ENCODE results near the gene TGFA. TPM values are rescaled to one million over a fixed set of nuclear protein-coding genes. Genes with fewer than 3 reads are reported as not detected.
"Not testable (repeated sequence)": the region's sequence is repeated elsewhere in the genome, so short reads cannot be mapped to it uniquely, and the experiment has no call there.

Gene TGFA
- total and polyA plus RNA-seq, 8 donors, result 0.89 to 16.0 (median 3.7) TPM; not detected in 1

DNA sequence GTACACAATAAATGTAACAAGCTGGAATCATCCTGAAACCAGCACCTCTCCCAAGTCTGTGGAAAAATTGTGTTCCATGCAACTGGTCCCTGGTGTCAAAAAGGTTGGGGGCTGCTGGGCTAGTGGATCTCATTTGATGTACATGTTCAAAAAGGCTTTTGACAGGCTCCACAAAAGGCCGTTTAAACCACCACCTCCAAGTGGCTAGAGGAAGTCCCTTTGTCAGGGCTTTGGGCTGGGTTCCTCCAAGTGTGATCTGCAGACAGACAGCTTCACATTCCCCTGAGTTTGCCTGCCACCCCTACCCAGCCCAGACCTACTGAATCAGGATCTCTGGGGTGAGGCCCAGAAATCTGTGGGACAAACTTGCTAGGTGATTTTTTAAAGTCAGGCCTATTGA lies 84.7 kb downstream of the TGFA start:
- Histone ChIP-seq H3K27me3 (no peaks in the 10 kb centered on the region), H3K4me1 (no peaks in the 10 kb centered on the region), H3K4me3 (no peak overlapping the region), H3K9me3 (no peaks in the 10 kb centered on the region), H3K27ac (no peak overlapping the region), H3K36me3 (peaks cover 0 to 1% (median 0%) of the 10 kb centered on the region in 4 donors)
- TF ChIP-seq EP300 (IDR thresholded peaks at IDR 0.05) (no peak), POLR2AphosphoS5 (IDR thresholded peaks at IDR 0.05) (no peak), POLR2A (IDR thresholded peaks at IDR 0.05) (no peak)
- TF ChIP-seq, protein P1, sequence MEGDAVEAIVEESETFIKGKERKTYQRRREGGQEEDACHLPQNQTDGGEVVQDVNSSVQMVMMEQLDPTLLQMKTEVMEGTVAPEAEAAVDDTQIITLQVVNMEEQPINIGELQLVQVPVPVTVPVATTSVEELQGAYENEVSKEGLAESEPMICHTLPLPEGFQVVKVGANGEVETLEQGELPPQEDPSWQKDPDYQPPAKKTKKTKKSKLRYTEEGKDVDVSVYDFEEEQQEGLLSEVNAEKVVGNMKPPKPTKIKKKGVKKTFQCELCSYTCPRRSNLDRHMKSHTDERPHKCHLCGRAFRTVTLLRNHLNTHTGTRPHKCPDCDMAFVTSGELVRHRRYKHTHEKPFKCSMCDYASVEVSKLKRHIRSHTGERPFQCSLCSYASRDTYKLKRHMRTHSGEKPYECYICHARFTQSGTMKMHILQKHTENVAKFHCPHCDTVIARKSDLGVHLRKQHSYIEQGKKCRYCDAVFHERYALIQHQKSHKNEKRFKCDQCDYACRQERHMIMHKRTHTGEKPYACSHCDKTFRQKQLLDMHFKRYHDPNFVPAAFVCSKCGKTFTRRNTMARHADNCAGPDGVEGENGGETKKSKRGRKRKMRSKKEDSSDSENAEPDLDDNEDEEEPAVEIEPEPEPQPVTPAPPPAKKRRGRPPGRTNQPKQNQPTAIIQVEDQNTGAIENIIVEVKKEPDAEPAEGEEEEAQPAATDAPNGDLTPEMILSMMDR (IDR thresholded peaks at IDR 0.05), result no peak
- no peak for DNase-seq
- intact Hi-C loops (cut with DNase I; ENCODE audit: low total_unique reads), result no loop called here
- 49 to 70% (median 57%) methylated on average over 1 of the region's 1 CpG for WGBS, 5 donors

DNA sequence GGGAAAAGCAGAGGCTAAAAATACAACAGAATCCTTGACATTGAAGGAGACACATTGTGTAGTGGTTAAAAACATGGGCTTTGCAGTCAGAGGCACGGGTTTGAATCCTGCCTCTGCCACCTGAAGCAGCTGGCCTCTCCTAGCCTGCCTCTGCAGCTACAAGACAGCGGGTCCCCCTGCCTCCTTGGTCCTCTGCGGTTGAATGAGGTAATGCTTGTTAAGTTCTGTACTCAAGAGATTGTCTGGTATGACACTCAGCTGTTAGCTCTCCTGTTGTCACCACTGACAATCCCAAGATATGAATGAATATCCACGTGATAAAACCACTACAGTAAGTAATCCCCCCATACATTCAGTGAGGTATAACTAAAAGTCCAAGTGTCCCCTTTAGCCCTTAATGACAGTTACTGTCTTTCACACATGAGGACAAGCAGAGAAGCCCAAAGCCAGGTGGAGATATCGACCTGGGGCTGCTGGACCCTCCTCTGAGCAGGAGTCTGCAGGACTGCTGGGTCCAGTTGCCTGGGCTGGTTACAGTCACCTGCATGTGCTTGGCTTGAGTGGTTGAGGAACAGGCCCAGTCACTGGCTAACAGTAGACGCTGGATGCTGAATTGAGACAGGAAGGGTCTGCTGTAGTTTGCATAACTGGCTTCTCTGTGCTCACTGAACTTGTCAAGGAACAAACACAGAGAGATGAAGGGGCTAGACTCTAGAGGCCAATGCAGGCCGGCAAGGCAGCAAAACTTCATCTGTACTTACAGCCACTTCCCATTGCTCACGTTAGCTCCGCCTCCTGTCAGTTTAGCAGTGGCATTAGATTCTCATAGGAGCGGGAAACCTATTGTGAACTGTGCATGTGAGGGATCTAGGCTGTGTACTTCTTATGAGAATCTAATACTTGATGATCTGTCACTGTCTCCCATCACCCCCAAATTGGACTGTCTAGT lies 85.5 kb downstream of the TGFA start:
- no peak for DNase-seq
- H3K9me3 ChIP-seq, result no peaks in the 10 kb centered on the region
- H3K27me3 ChIP-seq, result no peaks in the 10 kb centered on the region
- no peaks in the 10 kb centered on the region for H3K4me1 ChIP-seq
- H3K36me3 ChIP-seq, result peaks cover 0 to 7% (median 2%) of the 10 kb centered on the region in 4 donors
- TF ChIP-seq POLR2A (IDR thresholded peaks at IDR 0.05) (no peak), POLR2AphosphoS5 (IDR thresholded peaks at IDR 0.05) (no peak)
- TF ChIP-seq, protein P1 (IDR thresholded peaks at IDR 0.05), result no peak
- no peak overlapping the region for H3K4me3 ChIP-seq
- no peak overlapping the region for H3K27ac ChIP-seq
- 75 to 80% (median 76%) methylated on average over 10 of the region's 10 CpGs for WGBS, 5 donors
- intact Hi-C loops (cut with DNase I; ENCODE audit: low total_unique reads), result no loop called here

DNA sequence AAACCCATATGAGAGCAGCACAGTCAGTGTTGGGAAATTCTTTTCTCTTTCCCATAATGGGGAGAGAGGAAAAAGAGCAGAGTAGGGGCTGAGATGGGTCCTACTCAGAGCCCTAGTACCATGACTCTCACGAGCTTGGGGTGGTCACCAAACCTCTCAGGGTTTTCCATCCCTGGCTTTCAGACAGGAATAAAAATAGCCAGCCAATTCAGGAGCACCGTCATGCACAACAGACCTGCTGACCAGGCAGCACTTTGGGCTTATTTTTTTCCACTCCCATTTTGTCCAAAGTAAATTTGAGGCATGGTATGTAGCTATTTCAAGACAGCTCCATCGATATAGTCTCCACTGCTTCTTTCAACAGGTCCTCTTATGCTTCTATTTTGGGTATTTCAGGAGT lies 86.4 kb downstream of the TGFA start:
- no peak overlapping the region for H3K4me3 ChIP-seq
- intact Hi-C loops (cut with DNase I; ENCODE audit: low total_unique reads), result no loop called here

DNA sequence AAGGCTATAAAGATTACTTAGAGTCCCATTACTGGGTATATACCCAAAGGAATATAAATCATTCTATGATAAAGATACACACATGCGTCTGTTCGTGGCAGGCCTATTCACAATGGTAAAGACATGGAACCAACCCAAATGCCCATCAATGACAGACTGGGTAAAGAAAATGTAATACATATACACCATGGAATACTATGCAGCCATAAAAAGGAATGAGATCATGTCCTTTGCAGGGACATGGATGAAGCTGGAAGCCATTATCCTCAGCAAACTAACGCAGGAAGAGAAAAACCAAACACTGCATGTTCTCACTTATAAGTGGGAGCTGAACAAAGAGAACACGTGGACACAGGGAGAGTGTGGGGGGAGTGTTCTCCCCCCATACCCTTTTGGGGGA lies 87.0 kb downstream of the TGFA start:
- WGBS, 5 donors, result 85 to 97% (median 93%) methylated on average over 4 of the region's 4 CpGs
- peaks cover 0 to 15% (median 6%) of the 10 kb centered on the region in 4 donors for H3K36me3 ChIP-seq
- H3K27ac ChIP-seq; H3K4me3 ChIP-seq; H3K9me3 ChIP-seq; H3K4me1 ChIP-seq; H3K27me3 ChIP-seq; DNase-seq; intact Hi-C loops (cut with DNase I; ENCODE audit: low total_unique reads): not testable (repeated sequence)

More for the DNA sequence above, 86.4 kb downstream of the TGFA start:
- no peaks in the 10 kb centered on the region for H3K27me3 ChIP-seq
- no peak for TF ChIP-seq EP300 (IDR thresholded peaks at IDR 0.05)
- no peak for TF ChIP-seq POLR2A (IDR thresholded peaks at IDR 0.05)
- TF ChIP-seq POLR2AphosphoS5 (IDR thresholded peaks at IDR 0.05), result no peak
- TF ChIP-seq, protein P1 (IDR thresholded peaks at IDR 0.05), result no peak
- peaks cover 0 to 11% (median 5%) of the 10 kb centered on the region in 4 donors for H3K36me3 ChIP-seq
- H3K9me3 ChIP-seq, result no peaks in the 10 kb centered on the region
- no peak for DNase-seq
- no peak overlapping the region for H3K27ac ChIP-seq
- no peaks in the 10 kb centered on the region for H3K4me1 ChIP-seq
- WGBS, 5 donors, result 62 to 90% (median 78%) methylated on average over 3 of the region's 3 CpGs

DNA sequence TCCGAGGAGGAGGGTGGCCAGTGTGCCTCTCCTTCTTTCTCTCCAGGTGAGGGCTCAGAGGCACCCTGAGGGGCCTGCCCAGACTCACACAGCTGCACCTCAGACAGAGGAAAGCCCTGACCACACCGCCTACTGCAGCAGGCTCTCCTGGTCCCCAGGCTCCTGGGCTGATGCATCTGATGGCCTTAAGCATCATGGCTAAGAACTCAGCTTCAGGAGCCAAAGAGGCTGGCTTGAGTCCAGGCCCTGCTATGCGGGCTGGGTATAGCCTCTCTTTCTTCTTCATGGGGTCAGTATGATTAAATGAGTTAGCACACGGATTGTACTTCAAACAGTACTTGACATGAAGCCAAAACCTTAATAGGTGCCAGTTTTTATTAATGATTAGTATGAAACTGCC lies 89.6 kb downstream of the TGFA start:
- intact Hi-C loops (cut with DNase I; ENCODE audit: low total_unique reads), result no loop called here
- no peak for TF ChIP-seq POLR2A (IDR thresholded peaks at IDR 0.05)
- TF ChIP-seq, protein P1 (IDR thresholded peaks at IDR 0.05), result no peak
- TF ChIP-seq EP300 (IDR thresholded peaks at IDR 0.05), result no peak
- no peak for TF ChIP-seq POLR2AphosphoS5 (IDR thresholded peaks at IDR 0.05)
- Histone ChIP-seq H3K27me3 (no peaks in the 10 kb centered on the region), H3K4me1 (no peaks in the 10 kb centered on the region), H3K4me3 (no peak overlapping the region), H3K36me3 (peaks cover 0 to 22% (median 6%) of the 10 kb centered on the region in 4 donors), H3K9me3 (no peaks in the 10 kb centered on the region), H3K27ac (no peak overlapping the region)
- 57 to 69% (median 61%) methylated on average over 4 of the region's 4 CpGs for WGBS, 5 donors
- no peak for DNase-seq
